HG03103 (cell line): Measurements from ENCODE around the gene CFAP58.

ENCODE experiments used
- ATAC-seq: cut with Tn5 transposase; IDR thresholded peaks from one replicate; pipeline ENCODE4 v1.9.1; 2021; ENCODE audit warnings: low read depth; ENCODE audit not compliant: unreplicated experiment

The CFAP58 gene, protein sequence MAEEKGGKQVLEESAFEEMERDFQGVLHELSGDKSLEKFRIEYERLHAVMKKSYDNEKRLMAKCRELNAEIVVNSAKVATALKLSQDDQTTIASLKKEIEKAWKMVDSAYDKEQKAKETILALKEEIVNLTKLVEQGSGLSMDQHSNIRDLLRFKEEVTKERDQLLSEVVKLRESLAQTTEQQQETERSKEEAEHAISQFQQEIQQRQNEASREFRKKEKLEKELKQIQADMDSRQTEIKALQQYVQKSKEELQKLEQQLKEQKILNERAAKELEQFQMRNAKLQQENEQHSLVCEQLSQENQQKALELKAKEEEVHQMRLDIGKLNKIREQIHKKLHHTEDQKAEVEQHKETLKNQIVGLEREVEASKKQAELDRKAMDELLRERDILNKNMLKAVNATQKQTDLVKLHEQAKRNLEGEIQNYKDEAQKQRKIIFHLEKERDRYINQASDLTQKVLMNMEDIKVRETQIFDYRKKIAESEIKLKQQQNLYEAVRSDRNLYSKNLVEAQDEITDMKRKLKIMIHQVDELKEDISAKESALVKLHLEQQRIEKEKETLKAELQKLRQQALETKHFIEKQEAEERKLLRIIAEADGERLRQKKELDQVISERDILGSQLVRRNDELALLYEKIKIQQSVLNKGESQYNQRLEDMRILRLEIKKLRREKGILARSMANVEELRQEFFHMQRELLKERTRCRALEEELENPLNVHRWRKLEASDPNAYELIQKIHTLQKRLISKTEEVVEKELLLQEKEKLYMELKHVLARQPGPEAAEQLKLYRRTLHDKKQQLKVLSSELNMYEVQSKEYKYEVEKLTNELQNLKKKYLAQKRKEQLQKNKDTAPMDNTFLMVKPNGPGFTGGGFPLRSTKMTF

GRCh38 chr10:104353325-104354048 lies at the start of gene CFAP58:
Gene CFAP58, plus strand, starts transcription at chr10:104353833. Its CDS starts 65 bp downstream, at chr10:104353898.
- ATAC-seq: peak; percentile 46

- no peak for ATAC-seq
Measured at GRCh38 chr10:104304356-104304745, 49.3 kb upstream of the CFAP58 start.

DNA sequence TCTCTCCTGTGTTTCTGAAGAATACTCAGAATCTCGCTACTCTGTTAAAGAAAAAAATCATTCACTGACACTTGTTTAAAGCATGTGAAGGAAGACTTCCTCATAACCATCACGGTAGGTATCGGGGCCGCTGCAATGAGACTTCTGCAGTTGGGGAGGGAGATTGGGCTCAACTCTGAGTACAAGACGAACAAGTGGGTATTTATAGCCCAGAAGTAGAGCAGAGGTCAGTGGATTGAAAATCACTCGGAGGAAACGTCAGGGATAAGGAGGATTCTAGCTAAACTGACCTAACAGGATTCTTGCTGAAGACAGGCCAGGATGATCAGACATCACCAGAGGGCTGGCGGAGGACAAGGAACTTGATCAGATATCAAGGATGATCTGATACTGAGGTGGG lies 48.7 kb upstream of the CFAP58 start:
- no peak for ATAC-seq

GRCh38 chr10:104306897-104307296 lies 46.7 kb upstream of the CFAP58 start:
- ATAC-seq: no peak

GRCh38 chr10:104307576-104308438 lies 45.8 kb upstream of the CFAP58 start:
- ATAC-seq: no peak

DNA sequence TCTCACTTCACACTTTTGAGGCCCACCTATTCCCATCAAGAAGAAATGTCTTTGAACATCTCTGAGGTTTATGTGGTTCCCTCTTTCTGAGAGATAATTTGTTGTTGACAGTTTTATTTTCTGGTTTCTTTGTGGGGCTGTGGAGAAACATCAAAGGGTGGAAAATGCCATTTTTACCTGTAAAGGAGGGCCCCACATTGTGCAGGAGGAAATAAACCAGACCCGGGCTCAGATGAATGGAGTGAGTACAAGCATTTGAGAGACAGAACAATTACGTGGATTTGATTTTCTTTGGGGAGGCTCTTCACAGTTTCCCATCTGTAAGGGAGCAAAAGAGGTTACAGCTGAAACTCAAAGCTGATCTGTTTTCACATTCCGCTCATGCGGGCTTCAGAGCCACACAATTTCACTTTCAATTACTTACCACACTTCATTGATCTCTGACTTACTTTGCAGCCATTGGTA lies 45.2 kb upstream of the CFAP58 start:
- ATAC-seq: peak; percentile 77

- no peak for ATAC-seq
Measured at GRCh38 chr10:104309980-104310978, 43.4 kb upstream of the CFAP58 start.

DNA sequence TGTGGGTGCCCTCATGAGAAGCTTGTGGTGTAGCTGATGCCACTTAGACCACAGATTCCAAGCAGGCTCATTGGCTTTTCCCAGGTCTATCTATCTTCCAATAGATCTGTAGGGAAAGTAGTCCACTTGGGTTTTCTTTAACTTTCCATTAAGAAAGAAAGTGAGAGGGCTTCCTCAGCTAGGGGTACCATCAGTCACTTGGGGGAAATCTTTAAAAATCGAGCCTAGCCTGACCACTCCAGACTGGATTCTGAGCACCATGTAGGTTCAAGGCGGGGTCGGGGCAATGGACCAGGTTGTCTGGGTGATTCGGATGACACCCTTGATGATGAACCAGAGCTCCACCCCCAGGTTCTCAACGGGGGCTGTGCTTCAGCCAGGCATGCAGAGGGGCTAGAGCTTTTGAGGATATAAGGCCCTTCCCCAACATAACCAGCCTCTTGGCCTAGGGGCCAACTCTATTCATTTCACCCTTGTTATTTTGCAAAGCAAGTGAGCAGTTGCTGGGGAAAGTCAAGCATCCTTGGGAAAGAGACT lies 42.4 kb upstream of the CFAP58 start:
- no peak for ATAC-seq

GRCh38 chr10:104314591-104315485 lies 38.8 kb upstream of the CFAP58 start:
- ATAC-seq: no peak

DNA sequence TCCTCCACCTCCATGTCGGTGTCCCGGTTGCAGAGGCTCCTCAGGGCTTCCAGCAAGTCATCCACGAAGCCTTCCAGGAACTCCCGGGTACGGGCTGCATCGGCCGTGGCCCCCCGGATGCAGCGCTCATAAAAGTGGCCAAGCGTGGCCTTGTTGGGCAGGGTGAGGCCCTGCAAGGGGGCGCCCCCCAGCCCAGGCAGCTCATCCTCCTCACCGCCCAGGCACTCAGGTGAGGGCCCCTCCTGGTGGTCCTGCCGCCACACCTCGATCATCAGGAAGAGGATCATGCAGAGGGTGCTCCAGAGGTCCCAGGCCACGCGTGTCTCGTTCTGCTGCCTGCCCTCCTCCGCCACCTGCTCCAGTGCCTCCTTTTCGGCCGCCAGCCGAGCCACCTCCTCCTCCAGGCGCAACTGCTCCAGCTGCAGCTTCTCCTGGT lies 38.1 kb upstream of the CFAP58 start:
- no peak for ATAC-seq

GRCh38 chr10:104316321-104317099 lies 37.1 kb upstream of the CFAP58 start:
- no peak for ATAC-seq

DNA sequence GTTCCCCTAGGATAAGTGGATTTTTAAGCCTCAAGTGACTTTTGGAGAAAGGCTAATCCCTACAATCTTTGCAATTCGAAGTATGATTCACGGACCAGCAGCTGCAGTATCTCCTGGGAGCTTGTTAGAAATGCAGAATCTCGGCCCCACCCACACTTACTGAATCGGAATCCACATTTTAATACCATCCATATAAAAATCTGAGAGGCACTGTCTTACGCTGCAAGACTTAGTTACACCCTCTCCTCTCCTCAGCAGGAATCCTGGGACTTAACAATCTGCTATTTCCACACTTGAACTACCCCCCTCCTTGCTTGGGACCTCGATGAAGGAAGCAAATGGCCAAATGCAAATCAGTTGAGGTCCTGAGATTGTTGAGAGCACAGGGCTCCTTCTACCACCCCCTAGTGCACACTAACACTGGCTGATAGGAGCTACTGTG lies 36.3 kb upstream of the CFAP58 start:
- ATAC-seq: no peak

DNA sequence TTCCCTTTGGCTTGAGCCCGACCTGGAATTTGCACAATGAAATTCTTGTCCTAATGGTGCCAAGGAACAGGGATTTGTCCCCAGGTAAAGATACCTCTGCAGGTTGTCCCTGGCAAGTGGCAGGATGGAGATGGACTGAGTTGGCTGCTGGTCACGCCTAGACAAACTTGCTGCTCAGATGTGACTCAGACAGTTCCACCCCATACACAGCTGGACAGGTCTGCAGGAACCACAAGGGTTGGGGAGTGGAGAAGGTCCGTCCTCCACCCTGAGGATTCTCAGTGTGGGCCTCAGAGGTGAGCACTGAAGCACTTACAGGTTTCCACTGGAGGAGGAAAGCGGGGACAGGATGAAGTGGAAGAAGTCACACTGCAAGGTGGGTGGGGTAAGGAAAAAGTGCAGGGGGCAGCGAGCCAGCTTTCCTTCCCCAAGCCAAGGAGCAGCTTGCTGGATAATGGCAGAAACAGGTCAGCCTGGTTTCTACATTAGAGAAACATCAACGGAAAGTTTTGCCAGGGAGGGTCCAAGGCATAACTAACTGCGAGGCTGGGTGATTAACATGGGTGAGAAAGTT lies 35.8 kb upstream of the CFAP58 start:
- no peak for ATAC-seq

DNA sequence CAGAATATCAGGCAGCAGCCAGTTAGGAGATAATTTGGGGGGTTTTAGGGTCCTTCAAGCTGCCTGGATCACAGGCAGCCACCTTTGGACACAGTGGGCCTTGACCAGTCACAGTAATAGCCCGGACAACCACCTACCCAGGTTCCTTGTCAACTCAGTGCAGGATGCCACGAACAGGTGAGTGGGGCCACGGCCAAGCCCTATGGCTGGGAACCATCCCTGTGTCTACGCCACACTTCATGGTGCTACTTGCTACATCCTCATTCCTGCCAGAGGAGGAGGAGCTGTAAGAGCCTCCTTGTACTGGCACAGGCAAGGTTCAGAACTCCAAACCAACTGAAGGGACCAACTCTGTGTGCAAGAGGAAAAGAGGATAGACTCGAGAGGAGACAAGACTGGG lies 35.3 kb upstream of the CFAP58 start:
- no peak for ATAC-seq

- no peak for ATAC-seq
Measured at GRCh38 chr10:104318810-104319741, 34.6 kb upstream of the CFAP58 start.
